Subcutaneous abdominal adipose tissue (tissue), 5 donors: ENCODE results near the gene ULBP1.
"Not testable (repeated sequence)": the region's sequence is repeated elsewhere in the genome, so short reads cannot be mapped to it uniquely, and the experiment has no call there.

Source experiments
- H3K27ac ChIP-seq: one replicate; pipeline ENCODE4 v1.7.0; 2013; ENCODE audit warnings: low read depth, mild to moderate bottlenecking, inconsistent platforms, low read length, moderate library complexity
- H3K27me3 ChIP-seq, 5 donors: one replicate each; pipeline ENCODE4 v1.7.0; 2013; ENCODE audit warnings: low read length in 5 of 5, inconsistent platforms in 1 of 5; ENCODE audit not compliant: control insufficient read depth in 5 of 5, insufficient read depth in 4 of 5
- H3K36me3 ChIP-seq, 5 donors: one replicate each; pipeline ENCODE4 v1.7.0; 2013; ENCODE audit warnings: low read length in 5 of 5; ENCODE audit not compliant: control insufficient read depth in 5 of 5, insufficient read depth in 5 of 5
- H3K4me1 ChIP-seq, 5 donors: one replicate each; pipeline ENCODE4 v1.7.0; 2013; ENCODE audit warnings: low read length in 5 of 5, mild to moderate bottlenecking in 3 of 5, moderate library complexity in 1 of 5; ENCODE audit not compliant: control insufficient read depth in 5 of 5, insufficient read depth in 5 of 5
- H3K4me3 ChIP-seq, 5 donors: one replicate each; pipeline ENCODE4 v1.7.0; 2013; ENCODE audit warnings: low read length in 5 of 5, low read depth in 1 of 5
- H3K9ac ChIP-seq, 5 donors: one replicate each; pipeline ENCODE4 v1.7.0; 2013; ENCODE audit warnings: low read length in 5 of 5, mild to moderate bottlenecking in 4 of 5, moderate library complexity in 3 of 5
- H3K9me3 ChIP-seq, 5 donors: one replicate each; pipeline ENCODE4 v1.7.0; 2013; ENCODE audit warnings: low read length in 5 of 5; ENCODE audit not compliant: control insufficient read depth in 5 of 5
- donor health status: healthy.
- donor health status: healthy.
- donor health status: healthy.
- donor health status: healthy.
- donor health status: healthy.

The ULBP1 gene

DNA sequence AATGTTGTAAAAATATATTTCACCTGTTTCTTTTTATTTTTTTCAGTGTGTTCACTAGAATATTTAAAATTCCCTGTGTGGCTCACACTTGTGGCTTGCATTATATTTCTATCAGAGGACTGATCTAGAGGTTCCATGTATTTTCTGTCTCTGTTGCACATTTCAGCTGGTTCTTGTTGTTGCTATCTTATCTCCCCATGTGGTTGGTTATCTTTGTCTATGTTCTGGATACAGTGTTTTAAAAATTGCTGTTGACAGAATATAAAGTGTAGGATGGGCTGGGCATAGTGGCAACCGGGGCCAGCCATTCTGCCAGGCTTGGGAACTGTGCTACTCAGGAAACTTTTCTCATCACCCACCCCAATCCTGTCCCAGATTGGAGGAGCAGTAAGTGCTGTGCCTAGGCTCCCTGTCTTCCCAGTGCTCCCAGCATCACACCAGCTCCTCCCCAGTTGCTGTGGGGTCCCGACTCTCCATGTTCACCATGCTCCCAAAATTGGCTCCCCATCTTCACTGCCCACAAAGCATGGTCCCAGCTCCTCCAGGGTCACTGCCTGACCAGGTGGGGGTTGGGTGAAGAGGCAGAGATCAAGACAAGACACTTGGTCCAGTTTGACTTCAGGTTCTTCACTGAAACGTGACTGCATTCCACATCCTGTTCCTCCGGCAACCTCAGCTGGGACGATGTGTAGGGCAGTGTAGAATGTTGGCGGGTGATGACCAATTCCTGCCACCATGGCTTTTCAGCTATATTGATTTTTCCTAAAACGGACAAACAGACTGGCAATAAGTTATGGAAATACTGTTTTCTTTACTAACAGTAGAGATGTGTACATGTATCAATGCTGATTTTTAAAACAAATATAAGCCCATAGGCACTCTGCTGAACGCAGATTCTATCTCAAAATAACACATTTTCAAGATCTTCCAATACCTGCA lies 49.4 kb downstream of the ULBP1 start:
- not testable (repeated sequence) for H3K27ac ChIP-seq, H3K4me1 ChIP-seq, H3K36me3 ChIP-seq, H3K9ac ChIP-seq, H3K9me3 ChIP-seq, H3K4me3 ChIP-seq
- H3K27me3 ChIP-seq: peaks cover 18 to 47% (median 40%) of the 10 kb centered on the region in 5 donors

- H3K36me3 ChIP-seq, H3K27ac ChIP-seq, H3K4me1 ChIP-seq, H3K9ac ChIP-seq, H3K9me3 ChIP-seq, H3K4me3 ChIP-seq: not testable (repeated sequence)
- H3K27me3 ChIP-seq: peaks cover 15 to 47% (median 34%) of the 10 kb centered on the region in 5 donors
Observed at GRCh38 chr6:150013785-150014622, 50.3 kb downstream of the ULBP1 start.

- peaks cover 18 to 51% (median 37%) of the 10 kb centered on the region in 5 donors for H3K27me3 ChIP-seq
- not testable (repeated sequence) for H3K27ac ChIP-seq, H3K9ac ChIP-seq, H3K4me3 ChIP-seq, H3K9me3 ChIP-seq, H3K4me1 ChIP-seq, H3K36me3 ChIP-seq
Observed at GRCh38 chr6:150014623-150015280, 51.0 kb downstream of the ULBP1 start.

DNA sequence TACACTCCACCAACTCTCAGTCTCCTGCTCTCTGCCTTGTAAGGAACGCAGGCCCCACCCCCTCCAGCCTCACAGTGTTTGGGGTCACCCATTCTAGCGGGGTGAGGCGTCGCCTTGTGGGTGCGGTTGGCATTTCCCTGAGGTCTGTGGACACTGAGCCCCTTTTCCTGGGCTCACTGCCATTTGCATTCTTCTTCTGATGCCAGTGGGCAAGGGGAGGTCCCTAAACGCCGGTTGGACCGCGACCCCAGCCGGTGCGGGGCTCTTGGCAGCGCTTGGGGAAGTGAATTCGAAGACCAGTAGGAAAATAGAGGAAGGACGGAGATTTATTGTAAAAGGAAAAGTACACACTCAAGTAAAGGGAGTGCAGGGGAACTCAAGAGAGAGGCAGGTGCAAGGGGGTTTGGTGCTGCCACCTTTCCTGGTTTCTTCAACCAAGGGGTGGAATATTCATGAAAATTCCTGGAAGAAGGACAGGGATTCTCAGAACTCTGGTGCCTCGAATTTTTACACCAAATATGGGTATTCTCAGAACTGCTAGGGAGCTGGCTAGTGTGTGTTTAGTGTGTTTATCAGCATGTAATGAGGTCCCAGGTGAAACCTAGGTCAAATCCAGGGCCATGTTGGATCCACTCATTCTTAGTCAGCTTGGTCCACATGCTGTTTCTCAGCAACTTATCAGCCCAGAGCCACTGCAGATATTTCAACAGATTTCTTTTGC lies 51.7 kb downstream of the ULBP1 start:
- H3K9me3 ChIP-seq, H3K27ac ChIP-seq, H3K36me3 ChIP-seq, H3K4me3 ChIP-seq, H3K9ac ChIP-seq, H3K4me1 ChIP-seq: not testable (repeated sequence)
- H3K27me3 ChIP-seq: peaks cover 14 to 51% (median 34%) of the 10 kb centered on the region in 5 donors

DNA sequence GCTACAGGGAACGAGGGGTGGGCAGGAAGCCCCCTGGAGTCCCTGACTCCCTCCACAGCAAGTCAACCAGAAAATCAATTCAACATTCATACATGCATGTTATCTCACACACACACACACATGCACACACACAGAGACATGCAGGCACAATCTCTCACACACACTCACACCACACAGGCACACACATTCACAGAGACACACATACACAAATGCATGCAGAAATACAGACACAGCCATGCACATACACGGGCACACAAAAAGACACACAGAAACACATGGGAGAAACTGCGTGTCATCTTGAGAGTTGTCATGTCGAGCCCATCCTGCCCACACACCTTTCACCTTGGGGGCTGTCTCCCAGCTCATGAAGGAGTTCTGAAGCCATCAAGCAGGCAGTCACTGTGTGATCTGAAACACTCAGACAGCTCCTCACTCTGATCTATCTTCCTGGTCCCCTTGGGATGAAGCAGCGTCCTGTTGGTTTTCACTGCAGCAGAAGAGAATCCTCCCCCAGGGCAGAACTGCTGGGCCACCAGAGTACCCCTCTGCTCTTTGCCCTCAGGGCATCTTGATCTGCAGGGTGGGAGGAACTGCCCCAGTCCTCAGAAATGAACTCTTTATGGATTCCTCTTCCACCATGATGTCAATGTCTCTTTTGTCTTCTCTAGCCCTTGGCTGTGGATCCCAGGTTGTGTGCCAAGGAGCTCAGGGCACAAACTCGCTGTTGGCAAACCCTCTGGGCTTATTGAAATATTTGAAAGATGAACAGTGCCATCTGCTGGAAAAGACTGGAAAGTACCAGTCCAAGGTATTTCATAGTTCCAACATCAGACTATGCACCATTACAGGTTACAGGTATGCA lies 52.8 kb downstream of the ULBP1 start:
- Histone ChIP-seq H3K4me1 (peaks cover 0 to 8% (median 0%) of the 10 kb centered on the region in 5 donors), H3K36me3 (no peaks in the 10 kb centered on the region), H3K27ac (no peak overlapping the region), H3K4me3 (no peak overlapping the region), H3K9me3 (no peaks in the 10 kb centered on the region), H3K9ac (no peak overlapping the region), H3K27me3 (peaks cover 14 to 51% (median 34%) of the 10 kb centered on the region in 5 donors)

- not testable (repeated sequence) for H3K4me3 ChIP-seq, H3K36me3 ChIP-seq, H3K4me1 ChIP-seq, H3K27ac ChIP-seq, H3K9me3 ChIP-seq, H3K9ac ChIP-seq
- H3K27me3 ChIP-seq: peaks cover 14 to 49% (median 34%) of the 10 kb centered on the region in 5 donors
Observed at GRCh38 chr6:150017186-150017521, 53.4 kb downstream of the ULBP1 start.

GRCh38 chr6:150018846-150019580 lies 55.3 kb downstream of the ULBP1 start:
- no peak overlapping the region for H3K9ac ChIP-seq
- H3K27ac ChIP-seq: no peak overlapping the region
- H3K27me3 ChIP-seq: peaks cover 14 to 37% (median 25%) of the 10 kb centered on the region in 5 donors
- no peak overlapping the region for H3K4me3 ChIP-seq
- H3K9me3 ChIP-seq: no peaks in the 10 kb centered on the region
- H3K36me3 ChIP-seq: no peaks in the 10 kb centered on the region
- peaks cover 0 to 8% (median 0%) of the 10 kb centered on the region in 5 donors for H3K4me1 ChIP-seq

- Histone ChIP-seq H3K27me3 (peaks cover 8 to 45% (median 33%) of the 10 kb centered on the region in 5 donors), H3K4me1 (peaks cover 0 to 16% (median 12%) of the 10 kb centered on the region in 5 donors)
- not testable (repeated sequence) for H3K4me3 ChIP-seq, H3K36me3 ChIP-seq, H3K9ac ChIP-seq, H3K9me3 ChIP-seq, H3K27ac ChIP-seq
Observed at GRCh38 chr6:150021870-150022269, 58.1 kb downstream of the ULBP1 start.
